HG02885 (cell line): ENCODE results near the gene IQGAP3.
A peak's percentile ranks its signal among the peaks of the same experiment; 100 is the strongest.

Source experiments
- ATAC-seq: cut with Tn5 transposase; IDR thresholded peaks from one replicate; pipeline ENCODE4 v1.9.1; 2021; ENCODE audit warnings: mild to moderate bottlenecking; ENCODE audit not compliant: unreplicated experiment, poor library complexity

The IQGAP3 gene

DNA sequence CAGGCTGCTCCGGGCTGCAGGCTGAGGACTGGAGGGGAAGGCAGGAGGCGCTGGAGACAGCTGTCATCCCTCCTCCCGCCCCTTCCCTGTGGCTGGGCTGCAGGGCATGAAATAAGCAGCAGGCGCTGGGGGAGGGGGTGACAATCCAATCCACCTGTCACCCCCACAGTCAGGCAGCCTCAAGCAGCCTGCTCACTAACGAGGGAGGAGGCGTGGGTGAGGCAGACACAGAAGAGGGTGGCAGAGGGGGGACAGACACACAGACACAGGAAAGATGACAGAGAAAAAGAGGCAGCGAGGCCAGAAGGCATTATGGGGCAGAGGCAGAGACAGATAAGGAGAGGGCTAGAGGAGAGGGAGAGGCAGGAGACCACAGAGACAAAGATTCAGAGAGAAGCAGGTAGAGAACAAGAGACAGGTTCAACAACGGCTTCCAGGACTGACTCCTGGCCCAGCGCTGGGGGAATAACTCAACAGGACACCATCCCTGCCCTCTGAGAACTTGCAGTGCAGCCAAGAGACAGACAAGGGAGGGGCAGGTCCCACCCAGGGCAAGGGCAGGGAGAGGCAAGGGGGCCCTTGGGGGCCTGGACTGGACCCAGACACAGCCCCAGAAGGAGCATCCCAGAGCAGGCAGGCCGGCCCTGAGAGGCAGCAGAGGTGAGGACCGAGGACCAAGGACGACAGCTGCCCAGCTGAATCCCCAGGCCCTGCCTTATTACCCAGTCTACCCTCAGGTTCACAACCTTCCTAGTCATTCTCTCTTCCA is 83.0 kb downstream of the IQGAP3 start:
- peak; percentile 13 for ATAC-seq

DNA sequence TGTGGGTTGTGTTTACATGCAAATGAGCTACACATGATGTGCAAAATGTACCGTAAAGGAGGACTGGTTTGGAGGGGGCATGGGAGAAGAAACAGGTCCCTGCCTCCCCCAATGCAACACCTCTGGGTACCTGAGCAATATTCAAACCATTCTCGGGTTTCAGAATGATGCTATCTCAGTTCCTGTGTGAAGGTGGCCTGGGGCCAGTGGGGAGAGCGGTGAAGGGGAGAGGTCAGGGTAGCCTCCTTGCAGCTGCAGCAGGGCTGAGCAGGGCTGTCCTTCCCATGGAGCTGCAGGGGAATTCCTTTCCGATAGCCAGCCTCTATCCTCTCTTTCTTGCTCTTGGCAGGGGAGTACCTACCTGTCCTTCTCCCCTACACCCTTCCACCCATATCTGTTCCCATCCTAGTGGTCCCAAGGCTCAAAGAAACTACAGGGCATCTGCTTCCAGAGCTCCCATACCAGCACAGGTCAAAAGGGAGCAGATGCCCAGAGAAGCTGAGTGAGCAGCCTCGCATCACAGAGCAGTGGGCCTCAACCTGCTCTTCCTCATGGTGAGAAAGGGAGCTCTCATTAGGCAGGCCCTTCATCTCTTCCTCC is 83.7 kb downstream of the IQGAP3 start:
- peak; percentile 61 for ATAC-seq

- no peak for ATAC-seq
These were observed 84.5 kb downstream of the IQGAP3 start for GRCh38 chr1:156487862-156488261.

GRCh38 chr1:156486421-156487344 is 85.7 kb downstream of the IQGAP3 start:
- no peak for ATAC-seq

GRCh38 chr1:156485984-156486383 is 86.4 kb downstream of the IQGAP3 start:
- ATAC-seq = no peak

DNA sequence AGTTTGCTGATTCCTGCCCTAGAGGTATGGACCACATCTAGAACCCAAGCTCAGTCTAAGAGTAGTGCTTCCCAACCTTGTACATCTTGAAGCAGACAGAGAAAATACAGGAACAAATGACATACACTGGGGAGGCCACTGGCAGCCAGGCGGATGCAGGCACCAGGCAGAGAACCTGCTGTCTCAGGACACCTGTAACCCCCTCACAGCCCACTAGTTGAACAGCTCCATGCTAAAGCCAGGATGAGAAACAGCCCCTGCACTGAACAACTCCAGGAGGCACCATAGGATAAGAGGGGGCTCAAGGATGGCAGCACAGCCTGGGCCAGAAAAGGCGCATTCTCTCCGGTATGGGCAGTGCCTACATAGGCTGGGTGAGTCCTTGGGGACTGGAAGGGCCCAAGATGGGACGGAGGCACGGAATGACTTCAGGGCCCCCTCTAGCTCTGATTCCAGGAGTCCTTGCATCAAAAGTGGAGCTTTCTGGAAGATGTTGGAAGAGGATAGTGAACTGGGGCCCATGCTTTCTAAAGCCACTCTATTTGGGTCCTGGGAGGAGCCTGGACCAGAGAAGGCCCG is 87.8 kb downstream of the IQGAP3 start:
- ATAC-seq = no peak

DNA sequence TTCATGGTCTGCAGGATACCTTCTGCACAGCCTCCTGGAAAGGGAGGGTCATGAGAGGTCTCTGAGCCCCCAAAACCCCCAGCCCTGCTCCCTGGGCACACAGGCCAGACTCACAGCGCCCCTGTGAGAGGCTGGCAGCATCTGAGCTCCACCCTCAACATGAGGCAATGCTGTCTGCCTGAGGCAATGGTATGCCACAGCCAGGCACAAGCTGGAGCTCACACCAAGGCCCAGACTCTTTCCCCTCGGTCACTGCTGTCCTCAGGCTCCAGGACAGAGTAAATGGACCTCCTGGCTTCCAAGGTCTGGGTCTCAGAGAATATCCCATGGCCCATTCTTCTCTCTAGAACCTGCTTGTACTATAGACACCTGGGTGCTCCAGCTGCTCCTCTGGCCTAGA is 89.0 kb downstream of the IQGAP3 start:
- no peak for ATAC-seq

GRCh38 chr1:156482276-156482675 is 90.1 kb downstream of the IQGAP3 start:
- ATAC-seq = no peak

DNA sequence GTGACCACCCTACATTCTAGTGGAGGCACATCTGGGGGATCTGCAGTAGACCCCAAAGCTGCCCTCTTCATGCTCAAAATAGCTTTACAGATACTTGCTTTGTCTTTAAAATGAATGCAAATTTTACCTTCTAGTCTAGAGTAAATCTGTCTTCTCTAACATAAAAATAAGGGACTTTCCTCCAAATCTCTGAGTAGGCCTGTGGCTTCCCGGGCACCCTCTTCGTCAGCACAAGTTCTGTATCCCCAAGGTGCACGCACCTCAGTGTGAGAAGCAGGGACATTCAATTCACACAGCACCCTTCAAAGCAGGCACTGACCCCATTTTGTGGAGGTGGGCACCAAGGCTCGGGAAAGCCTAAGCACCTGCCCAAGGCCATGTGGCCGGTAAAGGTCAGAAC is 90.8 kb downstream of the IQGAP3 start:
- ATAC-seq = no peak

- peak; percentile 53 for ATAC-seq
These were observed 91.8 kb downstream of the IQGAP3 start for GRCh38 chr1:156480411-156481192.

GRCh38 chr1:156480016-156480370 is 92.4 kb downstream of the IQGAP3 start:
- no peak for ATAC-seq

- no peak for ATAC-seq
These were observed 93.0 kb downstream of the IQGAP3 start for GRCh38 chr1:156479093-156480015.

DNA sequence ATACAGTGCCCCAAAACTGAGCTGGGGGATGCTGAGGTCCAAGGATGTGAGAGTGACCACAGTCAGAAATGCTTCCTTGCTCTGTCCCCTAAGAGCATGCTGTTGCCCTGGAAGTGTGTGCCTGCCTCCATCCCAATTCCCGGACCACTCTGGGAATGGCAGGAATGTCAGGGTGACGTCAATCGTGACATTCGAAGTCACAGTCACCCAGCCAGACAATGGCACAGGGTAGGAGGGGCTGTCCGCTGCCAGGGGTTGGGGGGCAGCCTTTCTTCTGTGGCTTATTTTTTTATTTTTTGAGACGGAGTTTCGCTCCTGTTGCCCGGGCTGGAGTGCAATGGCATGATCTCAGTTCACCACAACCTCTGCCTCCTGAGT is 94.1 kb downstream of the IQGAP3 start:
- ATAC-seq = no peak

- no peak for ATAC-seq
These were observed 94.7 kb downstream of the IQGAP3 start for GRCh38 chr1:156477526-156478249.

DNA sequence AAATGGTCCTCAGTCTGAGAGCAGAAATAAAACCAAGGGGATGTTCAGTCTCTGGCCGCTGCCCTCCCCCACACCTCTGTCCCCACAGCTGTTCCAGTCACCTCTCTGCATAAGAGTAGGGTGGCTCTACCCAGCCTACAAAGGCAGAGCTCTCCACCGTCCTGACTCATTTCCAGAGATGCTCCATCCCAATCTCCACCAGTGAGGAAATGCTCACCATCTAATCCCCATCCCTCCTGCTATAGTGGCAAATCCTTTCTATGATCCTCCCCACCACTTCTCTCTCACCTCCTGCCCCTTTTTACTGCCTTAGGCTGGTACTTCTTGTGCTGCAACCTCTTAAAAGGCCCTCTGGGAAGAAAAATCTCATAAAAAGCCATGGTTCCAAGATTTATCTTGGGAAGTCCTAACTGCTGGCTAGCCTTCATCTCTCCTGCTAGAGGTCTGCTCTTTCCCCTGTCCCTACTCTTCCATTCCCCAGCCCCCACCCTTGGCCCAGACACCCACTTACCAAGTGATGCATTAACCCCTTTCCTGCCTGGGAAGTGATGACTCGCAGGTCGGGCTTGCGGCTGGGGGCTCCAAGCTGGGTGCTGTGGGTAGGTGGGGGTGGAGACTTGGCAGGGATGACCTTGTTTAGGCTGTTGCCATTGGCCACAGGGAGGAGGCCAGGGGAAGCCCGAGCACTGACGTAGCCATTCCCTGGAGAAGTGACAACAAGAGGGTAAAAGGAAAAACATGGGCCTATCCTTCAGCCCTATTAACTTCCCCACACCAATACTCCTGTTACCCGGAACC is 95.7 kb downstream of the IQGAP3 start:
- ATAC-seq = no peak

- no peak for ATAC-seq
These were observed 96.5 kb downstream of the IQGAP3 start for GRCh38 chr1:156475568-156476500.
